ENCODE results near the gene GLB1L2. TPM values are rescaled to one million over a fixed set of nuclear protein-coding genes. Genes with fewer than 3 reads are reported as not detected.

Gene GLB1L2
- total RNA-seq, 6 donors from 2014 or later = 3.1 to 11.6 (median 6.0) TPM

DNA sequence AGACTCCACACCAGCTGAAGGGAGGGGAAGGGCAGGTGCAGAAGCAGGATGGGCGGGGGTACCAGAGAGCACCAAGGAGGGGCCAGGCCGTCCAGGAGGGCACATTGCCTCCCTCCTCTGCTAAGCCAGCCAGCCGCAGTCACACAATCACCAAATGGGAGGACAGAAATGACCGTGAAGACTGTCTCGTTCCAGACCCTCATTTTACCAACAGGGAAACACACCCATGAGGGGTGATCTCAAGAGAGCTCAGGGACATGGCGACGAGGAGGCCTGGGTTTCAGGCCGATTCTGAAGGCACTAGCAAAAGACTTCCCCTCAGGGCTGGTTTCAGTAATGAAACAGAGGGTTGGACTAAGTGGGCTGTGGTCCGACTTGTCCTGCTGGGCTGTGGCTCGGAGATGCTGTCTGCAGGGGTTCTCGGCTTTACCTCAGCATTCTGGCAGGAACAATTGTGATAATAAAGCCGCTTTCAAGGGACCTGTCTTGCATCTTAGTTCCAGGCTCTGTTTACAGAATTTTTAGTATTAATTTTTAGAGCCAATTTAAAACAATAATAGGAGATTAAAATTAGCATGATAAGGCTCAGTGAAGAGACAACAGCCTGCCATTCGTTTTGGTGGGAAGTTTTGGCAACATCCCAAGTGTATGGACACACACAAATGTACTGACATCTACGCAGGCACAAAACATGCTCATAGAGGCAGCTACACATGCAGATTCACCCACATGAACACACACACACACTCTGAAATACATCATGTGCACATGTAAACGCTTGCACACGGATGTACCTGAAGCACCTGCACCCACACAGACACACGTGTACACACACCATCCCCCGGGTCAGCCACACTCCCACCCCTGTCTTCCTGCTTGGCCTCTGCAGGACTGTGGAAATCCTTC is 82.3 kb downstream of the GLB1L2 start:
- Histone ChIP-seq H3K4me3 (no peak overlapping the region), H3K4me1 (peaks cover 13 to 19% (median 16%) of the 10 kb centered on the region in 4 donors), H3K9me3 (no peaks in the 10 kb centered on the region), H3K36me3 (no peaks in the 10 kb centered on the region), H3K27ac (no peak overlapping the region), H3K27me3 (peaks cover 0 to 30% (median 16%) of the 10 kb centered on the region in 4 donors)
- no peak for DNase-seq
- TF ChIP-seq, protein P1, sequence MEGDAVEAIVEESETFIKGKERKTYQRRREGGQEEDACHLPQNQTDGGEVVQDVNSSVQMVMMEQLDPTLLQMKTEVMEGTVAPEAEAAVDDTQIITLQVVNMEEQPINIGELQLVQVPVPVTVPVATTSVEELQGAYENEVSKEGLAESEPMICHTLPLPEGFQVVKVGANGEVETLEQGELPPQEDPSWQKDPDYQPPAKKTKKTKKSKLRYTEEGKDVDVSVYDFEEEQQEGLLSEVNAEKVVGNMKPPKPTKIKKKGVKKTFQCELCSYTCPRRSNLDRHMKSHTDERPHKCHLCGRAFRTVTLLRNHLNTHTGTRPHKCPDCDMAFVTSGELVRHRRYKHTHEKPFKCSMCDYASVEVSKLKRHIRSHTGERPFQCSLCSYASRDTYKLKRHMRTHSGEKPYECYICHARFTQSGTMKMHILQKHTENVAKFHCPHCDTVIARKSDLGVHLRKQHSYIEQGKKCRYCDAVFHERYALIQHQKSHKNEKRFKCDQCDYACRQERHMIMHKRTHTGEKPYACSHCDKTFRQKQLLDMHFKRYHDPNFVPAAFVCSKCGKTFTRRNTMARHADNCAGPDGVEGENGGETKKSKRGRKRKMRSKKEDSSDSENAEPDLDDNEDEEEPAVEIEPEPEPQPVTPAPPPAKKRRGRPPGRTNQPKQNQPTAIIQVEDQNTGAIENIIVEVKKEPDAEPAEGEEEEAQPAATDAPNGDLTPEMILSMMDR (IDR thresholded peaks at IDR 0.05) = no peak
- WGBS, 2 donors = 40 to 41% methylated on average over 15 to 18 of the region's 18 CpGs
- ATAC-seq (ENCODE audit: low FRiP score in 2 of 2) = no peak

DNA sequence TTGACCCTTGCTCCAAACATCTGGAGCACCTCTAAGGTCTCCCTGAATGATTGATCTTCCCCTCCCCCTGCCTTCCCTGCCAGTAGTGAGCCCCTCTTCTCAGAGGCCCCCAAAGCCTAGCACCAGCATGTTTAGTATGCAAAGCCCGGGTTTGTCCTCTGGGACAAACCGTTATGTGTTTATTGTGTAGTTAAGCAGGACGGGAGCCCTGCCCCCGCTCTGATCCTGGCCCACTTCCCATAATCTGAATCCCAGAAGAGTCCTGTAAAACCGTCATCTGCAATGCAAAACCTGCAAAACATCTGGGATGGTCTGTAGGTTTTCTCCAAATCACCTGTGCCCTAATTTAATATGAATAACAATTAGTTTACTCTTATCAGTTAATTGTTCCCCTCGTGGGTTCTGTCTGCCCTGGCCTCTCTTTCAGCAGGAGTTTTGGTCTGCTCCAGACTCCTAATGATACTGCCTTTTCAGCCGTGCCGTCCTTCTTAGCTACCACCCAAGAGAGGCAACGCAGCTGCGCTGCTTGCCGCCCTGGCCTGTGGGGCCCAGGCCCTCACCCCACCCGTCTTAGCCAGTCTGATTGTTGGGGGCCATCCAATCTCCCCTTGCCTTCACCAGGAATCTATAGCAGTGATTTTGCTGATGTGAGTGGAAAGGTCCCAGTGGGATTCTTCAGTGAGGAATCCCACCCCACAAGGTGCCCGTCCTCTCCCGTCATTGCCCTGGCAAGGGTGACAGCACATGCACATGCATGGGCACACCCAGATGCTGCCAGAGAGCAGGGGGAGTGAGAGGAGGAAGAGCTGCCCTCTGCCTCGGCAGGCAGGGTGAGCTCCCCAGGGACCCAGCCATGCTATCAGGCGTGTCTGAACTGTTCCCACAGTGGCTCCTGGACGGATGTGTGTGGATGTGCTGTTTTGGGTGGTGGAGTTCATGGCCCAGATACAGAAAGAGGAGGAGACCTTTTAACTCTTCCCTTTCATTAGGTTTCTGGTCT is 83.3 kb downstream of the GLB1L2 start:
- Histone ChIP-seq H3K9me3 (no peaks in the 10 kb centered on the region), H3K27ac (no peak overlapping the region), H3K36me3 (no peaks in the 10 kb centered on the region), H3K4me3 (no peak overlapping the region), H3K4me1 (peaks cover 13 to 19% (median 16%) of the 10 kb centered on the region in 4 donors), H3K27me3 (peaks cover 0 to 29% (median 14%) of the 10 kb centered on the region in 4 donors)
- no peak for ATAC-seq (ENCODE audit: low FRiP score in 2 of 2)
- DNase-seq = no peak
- TF ChIP-seq, protein P1 (IDR thresholded peaks at IDR 0.05) = no peak
- TF ChIP-seq EP300 (IDR thresholded peaks at IDR 0.05) (no peak), POLR2A (IDR thresholded peaks at IDR 0.05) (no peak), POLR2AphosphoS5 (IDR thresholded peaks at IDR 0.05) (no peak)
- WGBS, 2 donors = 36 to 37% methylated on average over 14 to 17 of the region's 17 CpGs

DNA sequence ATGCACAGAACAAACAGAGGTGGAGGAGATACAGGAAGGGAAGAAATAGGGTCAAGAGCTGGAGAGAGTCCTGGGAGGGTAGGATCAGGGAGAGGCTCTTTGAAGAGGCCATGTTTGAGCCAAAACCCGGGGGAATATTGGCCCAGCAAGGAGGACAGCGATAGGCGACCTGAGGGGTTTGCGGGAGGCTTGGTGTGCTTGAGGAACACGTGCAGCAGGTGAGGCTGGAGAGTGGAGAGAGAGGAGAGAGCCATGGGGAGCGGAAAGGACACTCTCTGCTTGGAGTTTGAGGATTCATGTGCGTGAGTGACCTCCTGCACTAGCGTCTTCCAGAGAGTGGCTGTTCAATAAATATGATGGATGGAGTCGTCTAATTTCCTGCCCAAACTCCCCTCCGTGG is 84.9 kb downstream of the GLB1L2 start:
- ATAC-seq (ENCODE audit: low FRiP score in 2 of 2) = no peak

More for the DNA sequence above, 84.9 kb downstream of the GLB1L2 start:
- Histone ChIP-seq H3K36me3 (no peaks in the 10 kb centered on the region), H3K27ac (no peak overlapping the region), H3K4me1 (peaks cover 7 to 9% (median 9%) of the 10 kb centered on the region in 4 donors), H3K9me3 (no peaks in the 10 kb centered on the region), H3K27me3 (peaks cover 0 to 14% (median 6%) of the 10 kb centered on the region in 4 donors), H3K4me3 (no peak overlapping the region)
- DNase-seq = no peak
- 73 to 75% methylated on average over 10 of the region's 10 CpGs for WGBS, 2 donors
- no peak for TF ChIP-seq POLR2A (IDR thresholded peaks at IDR 0.05)
- TF ChIP-seq POLR2AphosphoS5 (IDR thresholded peaks at IDR 0.05) = no peak
- TF ChIP-seq EP300 (IDR thresholded peaks at IDR 0.05) = no peak
- TF ChIP-seq, protein P1 (IDR thresholded peaks at IDR 0.05) = no peak

Data from upper lobe of left lung (tissue), 6 donors.